ENCODE measurements around the gene ASCC3. TPM values are rescaled to one million over a fixed set of nuclear protein-coding genes. Genes with fewer than 3 reads are reported as not detected.

ASCC3 gene
- total and polyA plus RNA-seq, 2 experiments from 2014 or later, result 49.1 to 60.2 TPM

DNA sequence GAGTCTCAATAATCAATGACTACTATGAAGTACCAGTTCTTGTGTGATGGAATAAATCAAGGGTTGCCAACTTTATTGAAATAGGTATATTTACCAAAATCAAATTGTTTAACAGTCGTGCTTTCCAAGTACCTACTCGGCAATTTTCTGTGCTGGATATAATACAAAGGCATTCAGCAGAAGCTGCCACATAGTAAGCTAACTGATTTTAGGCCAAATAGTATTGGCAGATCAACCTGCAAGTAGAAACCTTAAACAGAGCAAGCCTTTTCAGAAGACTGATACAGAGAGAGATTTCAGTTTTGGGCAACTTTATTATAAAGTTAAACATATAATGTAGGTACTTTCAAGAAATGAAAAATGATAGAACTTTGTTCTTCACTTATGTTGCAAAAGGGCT lies 174.6 kb downstream of the ASCC3 start:
- H3K9me2 ChIP-seq (ENCODE audit: insufficient read depth), result no peaks in the 10 kb centered on the region
- H3K27ac ChIP-seq, result no peak overlapping the region
- no peaks in the 10 kb centered on the region for H3K4me1 ChIP-seq (ENCODE audit: insufficient read depth)
- H3K36me3 ChIP-seq (ENCODE audit: low read depth), result peaks cover 5% of the 10 kb centered on the region; the same call in 1 of the 2 replicates
- H3K4me2 ChIP-seq (ENCODE audit: unreplicated experiment), result no peak overlapping the region
- DNase-seq, result no peak
- peaks cover 3% of the 10 kb centered on the region; the same call in 1 of the 2 replicates for H3K79me2 ChIP-seq (ENCODE audit: insufficient read depth)
- no peaks in the 10 kb centered on the region for H3K9me3 ChIP-seq (ENCODE audit: low read depth)
- H3K4me3 ChIP-seq, result no peak overlapping the region
- no peak for TF ChIP-seq EZH2 (IDR thresholded peaks at IDR 0.05; ENCODE audit: insufficient read depth, poor library complexity, severe bottlenecking)
- no peak for TF ChIP-seq EZH2phosphoT487 (IDR thresholded peaks at IDR 0.05; ENCODE audit: insufficient read depth, low read depth)
- no peak overlapping the region for H2AFZ ChIP-seq
- no peaks in the 10 kb centered on the region for H3F3A ChIP-seq (ENCODE audit: insufficient read depth)
- in situ Hi-C loops (cut with MboI), result no loop called here
- no peak overlapping the region for H3K9ac ChIP-seq
- whole genome bisulfite sequencing, 2 experiments (ENCODE audit: low coverage in 1 of 2, low lambda C conversion rate in 2 of 2, missing lambda C conversion rate in 2 of 2), result 97 to 98% methylated on average over 2 of the region's 2 CpGs
- no peaks in the 10 kb centered on the region for H3K27me3 ChIP-seq (replicated peaks; ENCODE audit: insufficient read depth)
- no peaks in the 10 kb centered on the region for H4K20me1 ChIP-seq (ENCODE audit: insufficient read depth)

DNA sequence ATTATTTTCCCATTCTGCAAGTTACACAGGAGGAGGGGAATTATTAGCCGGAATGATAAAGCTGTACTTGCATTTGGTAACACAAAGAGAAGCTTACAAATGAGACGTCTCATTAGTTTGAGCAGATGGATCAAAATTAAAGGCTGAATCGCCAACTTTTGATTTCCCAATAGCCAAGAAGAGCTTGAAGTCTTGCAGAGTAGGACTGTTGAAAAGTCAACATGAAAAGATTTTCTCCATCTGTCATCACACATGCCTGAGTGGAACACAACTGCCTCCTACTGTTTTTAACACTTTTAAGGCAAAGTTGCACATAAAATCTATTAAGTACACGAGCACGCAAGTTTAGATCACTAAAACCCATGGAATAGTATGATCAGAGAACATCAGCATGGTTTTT lies 176.2 kb downstream of the ASCC3 start:
- Histone ChIP-seq H3K27me3 (replicated peaks; ENCODE audit: insufficient read depth) (no peaks in the 10 kb centered on the region), H3K36me3 (ENCODE audit: low read depth) (peaks cover 5% of the 10 kb centered on the region; the same call in 1 of the 2 replicates), H3K4me1 (ENCODE audit: insufficient read depth) (no peaks in the 10 kb centered on the region), H3K27ac (no peak overlapping the region), H3F3A (ENCODE audit: insufficient read depth) (no peaks in the 10 kb centered on the region), H3K9ac (no peak overlapping the region), H4K20me1 (ENCODE audit: insufficient read depth) (no peaks in the 10 kb centered on the region), H3K4me2 (ENCODE audit: unreplicated experiment) (no peak overlapping the region), H3K9me3 (ENCODE audit: low read depth) (no peaks in the 10 kb centered on the region), H2AFZ (no peak overlapping the region), H3K79me2 (ENCODE audit: insufficient read depth) (0 out of 2 replicates have a peak, but pooled peaks cover 3% of the 10 kb centered on the region), H3K4me3 (no peak overlapping the region), H3K9me2 (ENCODE audit: insufficient read depth) (no peaks in the 10 kb centered on the region)
- DNase-seq, result no peak
- WGBS, 2 experiments (ENCODE audit: low coverage in 1 of 2, low lambda C conversion rate in 2 of 2, missing lambda C conversion rate in 2 of 2), result 74 to 77% methylated on average over 5 of the region's 5 CpGs
- TF ChIP-seq EZH2phosphoT487 (IDR thresholded peaks at IDR 0.05; ENCODE audit: insufficient read depth, low read depth) (no peak), EZH2 (IDR thresholded peaks at IDR 0.05; ENCODE audit: insufficient read depth, poor library complexity, severe bottlenecking) (no peak)
- in situ Hi-C loops (cut with MboI), result no loop called here

DNA sequence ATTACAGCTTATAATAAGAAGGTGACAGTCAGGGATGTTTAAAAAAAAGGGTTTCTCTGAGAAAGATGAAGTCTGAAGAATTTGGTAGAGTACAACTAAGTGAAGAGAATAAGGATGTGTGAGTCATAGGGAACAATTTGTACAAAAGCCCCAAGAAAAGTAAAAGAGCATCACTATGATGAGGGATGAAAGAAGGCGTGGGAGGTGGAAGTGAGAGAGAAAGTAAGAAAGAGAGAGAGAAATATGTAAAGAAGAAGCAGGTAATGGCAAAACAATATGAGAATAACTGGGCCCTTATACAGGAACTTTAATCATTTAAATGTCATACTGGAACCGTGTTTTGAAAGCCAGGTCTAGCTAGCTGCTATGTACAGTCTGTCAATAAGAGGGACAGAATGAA lies 179.4 kb downstream of the ASCC3 start:
- no peak for TF ChIP-seq EZH2 (IDR thresholded peaks at IDR 0.05; ENCODE audit: insufficient read depth, poor library complexity, severe bottlenecking)
- no peak for TF ChIP-seq EZH2phosphoT487 (IDR thresholded peaks at IDR 0.05; ENCODE audit: insufficient read depth, low read depth)
- no peaks in the 10 kb centered on the region for H3K9me2 ChIP-seq (ENCODE audit: insufficient read depth)
- no peak overlapping the region for H2AFZ ChIP-seq
- no peaks in the 10 kb centered on the region for H3K79me2 ChIP-seq (ENCODE audit: insufficient read depth)
- no peak overlapping the region for H3K4me2 ChIP-seq (ENCODE audit: unreplicated experiment)
- no peak overlapping the region for H3K4me3 ChIP-seq
- no peaks in the 10 kb centered on the region for H3K4me1 ChIP-seq (ENCODE audit: insufficient read depth)
- H3K27ac ChIP-seq, result no peak overlapping the region
- H3K27me3 ChIP-seq (replicated peaks; ENCODE audit: insufficient read depth), result no peaks in the 10 kb centered on the region
- peaks cover 5% of the 10 kb centered on the region; the same call in 1 of the 2 replicates for H3K36me3 ChIP-seq (ENCODE audit: low read depth)
- H3F3A ChIP-seq (ENCODE audit: insufficient read depth), result no peaks in the 10 kb centered on the region
- H4K20me1 ChIP-seq (ENCODE audit: insufficient read depth), result no peaks in the 10 kb centered on the region
- DNase-seq, result no peak
- in situ Hi-C loops (cut with MboI), result no loop called here
- no peak overlapping the region for H3K9ac ChIP-seq
- H3K9me3 ChIP-seq (ENCODE audit: low read depth), result no peaks in the 10 kb centered on the region
- WGBS, 2 experiments (ENCODE audit: low coverage in 1 of 2, low lambda C conversion rate in 2 of 2, missing lambda C conversion rate in 2 of 2), result 80 to 81% methylated on average over 2 of the region's 2 CpGs

DNA sequence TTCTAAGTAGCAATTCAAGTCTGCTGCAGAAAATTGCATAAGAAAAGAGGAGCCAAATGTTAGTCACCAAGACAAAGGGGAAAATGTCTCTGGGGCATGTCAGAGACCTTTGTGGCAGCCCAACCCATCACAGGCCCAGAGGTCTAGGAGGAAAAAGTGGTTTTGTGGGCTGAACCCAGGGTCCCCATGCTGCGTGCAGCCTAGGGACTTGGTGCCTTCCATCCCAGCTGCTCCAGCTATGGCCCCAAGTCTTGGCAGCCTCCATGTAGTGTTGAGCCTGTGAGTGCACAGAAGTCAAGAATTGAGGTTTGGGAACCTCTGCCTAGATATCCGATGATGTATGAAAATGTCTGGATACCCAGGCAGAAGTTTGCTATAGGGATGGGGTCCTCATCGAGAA lies 181.1 kb downstream of the ASCC3 start:
- TF ChIP-seq EZH2phosphoT487 (IDR thresholded peaks at IDR 0.05; ENCODE audit: insufficient read depth, low read depth) (no peak), EZH2 (IDR thresholded peaks at IDR 0.05; ENCODE audit: insufficient read depth, poor library complexity, severe bottlenecking) (no peak)
- 97 to 100% methylated on average over 3 of the region's 3 CpGs for WGBS, 2 experiments (ENCODE audit: low coverage in 1 of 2, low lambda C conversion rate in 2 of 2, missing lambda C conversion rate in 2 of 2)
- Histone ChIP-seq H3K4me2 (ENCODE audit: unreplicated experiment) (no peak overlapping the region), H3K79me2 (ENCODE audit: insufficient read depth) (no peaks in the 10 kb centered on the region), H3K4me3 (no peak overlapping the region), H3K4me1 (ENCODE audit: insufficient read depth) (no peaks in the 10 kb centered on the region), H3K9me2 (ENCODE audit: insufficient read depth) (no peaks in the 10 kb centered on the region), H3K9ac (no peak overlapping the region), H3K27ac (no peak overlapping the region), H3K9me3 (ENCODE audit: low read depth) (no peaks in the 10 kb centered on the region), H2AFZ (no peak overlapping the region), H3F3A (ENCODE audit: insufficient read depth) (no peaks in the 10 kb centered on the region), H3K27me3 (replicated peaks; ENCODE audit: insufficient read depth) (no peaks in the 10 kb centered on the region), H3K36me3 (ENCODE audit: low read depth) (peaks cover 5% of the 10 kb centered on the region; the same call in 1 of the 2 replicates), H4K20me1 (ENCODE audit: insufficient read depth) (no peaks in the 10 kb centered on the region)
- no peak for DNase-seq
- in situ Hi-C loops (cut with MboI), result no loop called here

DNA sequence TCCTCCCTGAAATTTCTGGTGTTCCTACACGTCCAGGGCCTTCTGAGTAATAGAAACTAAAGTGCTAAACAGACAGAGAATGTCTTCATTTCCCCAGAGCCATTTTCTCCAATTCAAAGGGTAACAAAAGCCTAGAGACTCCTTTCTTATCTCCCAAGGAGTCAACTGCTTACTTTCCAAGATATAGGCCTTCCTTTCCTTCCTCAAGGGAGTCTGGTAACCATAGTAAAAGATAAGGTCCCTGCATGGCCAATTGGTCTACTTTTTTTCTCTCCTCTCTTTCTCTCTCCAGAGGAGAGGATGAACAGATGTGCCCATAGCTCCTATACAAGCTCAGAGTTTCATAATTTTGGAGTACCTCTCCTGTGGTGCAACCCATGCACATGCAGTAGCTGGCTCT lies 185.7 kb downstream of the ASCC3 start:
- H4K20me1 ChIP-seq (ENCODE audit: insufficient read depth), result no peaks in the 10 kb centered on the region
- H3F3A ChIP-seq (ENCODE audit: insufficient read depth), result no peaks in the 10 kb centered on the region
- H2AFZ ChIP-seq, result no peak overlapping the region
- H3K4me3 ChIP-seq, result no peak overlapping the region
- whole genome bisulfite sequencing, 2 experiments (ENCODE audit: low coverage in 1 of 2, low lambda C conversion rate in 2 of 2, missing lambda C conversion rate in 2 of 2), result 50 to 55% methylated on average over 1 of the region's 1 CpG
- H3K9me2 ChIP-seq (ENCODE audit: insufficient read depth), result no peaks in the 10 kb centered on the region
- no peaks in the 10 kb centered on the region for H3K9me3 ChIP-seq (ENCODE audit: low read depth)
- H3K27me3 ChIP-seq (replicated peaks; ENCODE audit: insufficient read depth), result no peaks in the 10 kb centered on the region
- H3K36me3 ChIP-seq (ENCODE audit: low read depth), result no peaks in the 10 kb centered on the region
- H3K79me2 ChIP-seq (ENCODE audit: insufficient read depth), result no peaks in the 10 kb centered on the region
- no peak overlapping the region for H3K4me2 ChIP-seq (ENCODE audit: unreplicated experiment)
- in situ Hi-C loops (cut with MboI), result no loop called here
- no peak overlapping the region for H3K27ac ChIP-seq
- TF ChIP-seq EZH2 (IDR thresholded peaks at IDR 0.05; ENCODE audit: insufficient read depth, poor library complexity, severe bottlenecking) (no peak), EZH2phosphoT487 (IDR thresholded peaks at IDR 0.05; ENCODE audit: insufficient read depth, low read depth) (no peak)
- DNase-seq, result no peak
- H3K4me1 ChIP-seq (ENCODE audit: insufficient read depth), result no peaks in the 10 kb centered on the region
- H3K9ac ChIP-seq, result no peak overlapping the region

Measured in GM23248 (cell line).